B cell (primary cell): Measurements from ENCODE around the gene PHTF2. TPM values are rescaled to one million over a fixed set of nuclear protein-coding genes. Genes with fewer than 3 reads are reported as not detected.

Source experiments
- ATAC-seq: fragments of 200-7000 bp; cut with Tn5 transposase; one replicate; pipeline ENCODE4 v1.10.0; 2021; ENCODE audit warnings: low read depth, mild to moderate bottlenecking, moderate number of reproducible peaks, moderate library complexity
- CTCF ChIA-PET: fragments of 350-600 bp; sonication (Branson Sonifier 250); formaldehyde crosslinking; loops from one replicate; lab custom pipeline; 2021; ENCODE audit warnings: antibody characterized with exemption, inconsistent platforms; lab: Charles Lee
- POLR2A ChIA-PET: fragments of 350-600 bp; sonication (Branson Sonifier 250); formaldehyde crosslinking; loops from one replicate; lab custom pipeline; 2021; ENCODE audit warnings: antibody characterized with exemption; lab: Charles Lee
- DNase-seq: peaks from one replicate; pipeline ENCODE4 v3.0.0; 2013
- H2AFZ ChIP-seq: 2 replicates; pipeline ENCODE4 v1.6.1; 2012; ENCODE audit warnings: mild to moderate bottlenecking, low read depth, low read length; ENCODE audit not compliant: insufficient read depth, poor library complexity, severe bottlenecking
- H3K27ac ChIP-seq, 2 donors: 1 replicate in 1 of 2; 2 replicates in 1 of 2; pipeline ENCODE4 v1.5.1; 2012 to 2013; ENCODE audit warnings: low read length in 2 of 2, mild to moderate bottlenecking in 2 of 2, moderate library complexity in 1 of 2
- H3K27me3 ChIP-seq, 4 experiments: fragments of 200-600 bp in 1 of 4; sonication (generic) in 1 of 4; replicated peaks in 1 of 4; 1 replicate in 2 of 4; 2 replicates in 2 of 4; pipeline versions ENCODE4 v1.6.1 to v1.7.0; 2013 to 2016; ENCODE audit warnings: low read length in 3 of 4, mild to moderate bottlenecking in 2 of 4, mixed read lengths in 1 of 4, moderate library complexity in 1 of 4; ENCODE audit not compliant: insufficient read depth in 4 of 4, control insufficient read depth in 3 of 4; ENCODE audit errors: control extremely low read depth in 1 of 4
- H3K36me3 ChIP-seq, 2 experiments: replicated peaks in 1 of 2; 1 replicate in 1 of 2; 2 replicates in 1 of 2; pipeline versions ENCODE4 v1.6.1 to v1.7.1; 2013; ENCODE audit warnings: low read length in 1 of 2; ENCODE audit not compliant: insufficient read depth in 2 of 2, control insufficient read depth in 1 of 2; ENCODE audit errors: control extremely low read depth in 1 of 2, extremely low read depth in 1 of 2
- H3K4me1 ChIP-seq, 2 donors: fragments of 200-600 bp in 1 of 2; sonication (generic) in 1 of 2; 1 replicate in 1 of 2; 2 replicates in 1 of 2; pipeline versions ENCODE4 v1.5.1 to v1.6.1; 2013 to 2017; ENCODE audit warnings: low read length in 2 of 2; ENCODE audit not compliant: control insufficient read depth in 2 of 2, insufficient read depth in 2 of 2
- H3K4me2 ChIP-seq: replicated peaks from 2 replicates; pipeline ENCODE3; 2012; ENCODE audit warnings: mild to moderate bottlenecking, low read depth, low read length; ENCODE audit not compliant: poor library complexity, severe bottlenecking
- H3K4me3 ChIP-seq, 5 experiments: fragments of 200-600 bp in 1 of 5; sonication (generic) in 1 of 5; 1 replicate in 3 of 5; 2 replicates in 2 of 5; pipeline versions ENCODE4 v1.5.1 to v1.7.0; 2011 to 2016; ENCODE audit warnings: low read length in 4 of 5, mild to moderate bottlenecking in 4 of 5, low read depth in 2 of 5, control low read depth in 1 of 5, moderate library complexity in 1 of 5; ENCODE audit not compliant: insufficient read depth in 1 of 5; ENCODE audit errors: control extremely low read depth in 1 of 5, extremely low read depth in 1 of 5
- H3K79me2 ChIP-seq: fragments of 200-600 bp; sonication (generic); one replicate; pipeline ENCODE4 v1.6.0; 2016; ENCODE audit warnings: low read length; ENCODE audit not compliant: control insufficient read depth, insufficient read depth
- H3K9ac ChIP-seq: fragments of 200-600 bp; sonication (generic); 2 replicates; pipeline ENCODE4 v1.6.1; 2017; ENCODE audit warnings: mild to moderate bottlenecking, low read length, moderate library complexity
- H3K9me3 ChIP-seq, 3 donors: one replicate each; pipeline versions ENCODE4 v1.6.1 to v1.7.1; 2013; ENCODE audit warnings: low read length in 2 of 3; ENCODE audit not compliant: control insufficient read depth in 2 of 3, insufficient read depth in 1 of 3; ENCODE audit errors: control extremely low read depth in 1 of 3
- H4K20me1 ChIP-seq: 2 replicates; pipeline ENCODE4 v1.6.0; 2012; ENCODE audit warnings: mild to moderate bottlenecking, low read length; ENCODE audit not compliant: insufficient read depth, control insufficient read depth, poor library complexity, severe bottlenecking
- H3K27ac Mint-ChIP-seq: one replicate; pipeline ENCODE4 v1.8.0; 2021; ENCODE audit warnings: mixed read lengths
- H3K27me3 Mint-ChIP-seq: one replicate; pipeline ENCODE4 v1.8.0; 2021; ENCODE audit warnings: mixed read lengths
- H3K4me1 Mint-ChIP-seq: one replicate; pipeline ENCODE4 v1.8.0; 2021; ENCODE audit warnings: mixed read lengths
- H3K4me3 Mint-ChIP-seq: one replicate; pipeline ENCODE4 v1.8.0; 2021; ENCODE audit warnings: mixed read lengths
- H3K9me3 Mint-ChIP-seq: one replicate; pipeline ENCODE4 v1.8.0; 2022; ENCODE audit warnings: mixed read lengths; ENCODE audit not compliant: insufficient read depth
- EZH2 ChIP-seq: IDR thresholded peaks from 2 replicates; pipeline ENCODE4 v1.6.1; 2012; ENCODE audit warnings: borderline replicate concordance, low read depth, mild to moderate bottlenecking, moderate library complexity, low read length; ENCODE audit not compliant: insufficient read depth, poor library complexity, severe bottlenecking
- WGBS: methylation state at CpG from one replicate; pipeline ENCODE4 v1.1.5; 2013; ENCODE audit warnings: missing lambda C conversion rate; ENCODE audit not compliant: insufficient coverage; 5-methylcytosine and 5-hydroxymethylcytosine counted together
- intact Hi-C: fragments of 100-400 bp; cut with micrococcal nuclease; formaldehyde crosslinking; loops from one replicate; pipeline ENCODE4 v1.10.0; 2022
- polyA plus RNA-seq: library from polyadenylated mRNA; depleted of rRNA; stranded (reverse); fragments of >200 nt; gene quantifications from 2 replicates; pipeline ENCODE4 v1.2.3, GENCODE V29; 2012
- total RNA-seq, 2 donors: library from RNA; stranded (reverse); fragments of 120-200 nt in 1 of 2; gene quantifications; 1 replicate in 1 of 2; 2 replicates in 1 of 2; pipeline versions ENCODE4 v1.2.3 to v1.2.4, GENCODE V29; 2013 to 2022
- TF ChIP-seq, protein P1 (sequence below): fragments of 200-600 bp; IDR thresholded peaks from one replicate; pipeline ENCODE4 v1.8.0; 2022; ENCODE audit warnings: antibody characterized with exemption, mild to moderate bottlenecking

The PHTF2 gene
- total and polyA plus RNA-seq, 2 donors (not counting 1 experiment from before 2014, with no cell fraction given): 35.3 to 44.8 TPM

DNA sequence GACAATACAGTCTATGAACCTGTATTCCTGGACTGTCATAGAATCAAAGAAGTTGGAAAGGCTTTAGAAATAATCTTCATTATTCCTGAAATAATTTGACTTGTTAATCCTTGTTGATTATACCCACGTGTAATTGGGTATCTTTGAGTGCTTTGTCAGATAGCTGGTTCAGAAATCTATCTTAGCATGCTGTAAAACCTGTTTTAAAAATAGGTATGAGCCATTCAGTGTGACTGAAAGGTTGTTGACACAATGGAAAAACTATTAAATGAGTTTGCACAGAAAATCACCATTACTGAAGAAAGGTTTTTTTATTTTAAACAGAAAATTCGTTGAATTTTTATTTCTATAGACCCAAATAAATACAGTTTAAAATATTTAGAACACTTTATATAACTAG, 38.7 kb downstream of the PHTF2 start:
- H3K27ac ChIP-seq: no peak overlapping the region
- CTCF ChIA-PET: interaction anchor here (0.9 kb wide), 1 partner anchor 39 kb away, joined by 3 read pairs; the partner anchor contains the start of genes PHTF2 and TMEM60
- no peak for TF ChIP-seq EZH2
- TF ChIP-seq, protein P1, sequence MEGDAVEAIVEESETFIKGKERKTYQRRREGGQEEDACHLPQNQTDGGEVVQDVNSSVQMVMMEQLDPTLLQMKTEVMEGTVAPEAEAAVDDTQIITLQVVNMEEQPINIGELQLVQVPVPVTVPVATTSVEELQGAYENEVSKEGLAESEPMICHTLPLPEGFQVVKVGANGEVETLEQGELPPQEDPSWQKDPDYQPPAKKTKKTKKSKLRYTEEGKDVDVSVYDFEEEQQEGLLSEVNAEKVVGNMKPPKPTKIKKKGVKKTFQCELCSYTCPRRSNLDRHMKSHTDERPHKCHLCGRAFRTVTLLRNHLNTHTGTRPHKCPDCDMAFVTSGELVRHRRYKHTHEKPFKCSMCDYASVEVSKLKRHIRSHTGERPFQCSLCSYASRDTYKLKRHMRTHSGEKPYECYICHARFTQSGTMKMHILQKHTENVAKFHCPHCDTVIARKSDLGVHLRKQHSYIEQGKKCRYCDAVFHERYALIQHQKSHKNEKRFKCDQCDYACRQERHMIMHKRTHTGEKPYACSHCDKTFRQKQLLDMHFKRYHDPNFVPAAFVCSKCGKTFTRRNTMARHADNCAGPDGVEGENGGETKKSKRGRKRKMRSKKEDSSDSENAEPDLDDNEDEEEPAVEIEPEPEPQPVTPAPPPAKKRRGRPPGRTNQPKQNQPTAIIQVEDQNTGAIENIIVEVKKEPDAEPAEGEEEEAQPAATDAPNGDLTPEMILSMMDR: no peak
- H3K36me3 ChIP-seq: peaks cover 0 to 2% of the 10 kb centered on the region in 2 experiments
- peaks cover 12% of the 10 kb centered on the region for H4K20me1 ChIP-seq
- no peak overlapping the region for H3K9ac ChIP-seq
- ATAC-seq (no peak), DNase-seq (no peak)
- H3K4me1 ChIP-seq: peaks cover 25 to 45% of the 10 kb centered on the region in 2 donors
- Mint-ChIP-seq H3K9me3 (no peaks in the 10 kb centered on the region), H3K4me1 (peaks cover 59% of the 10 kb centered on the region), H3K27me3 (no peaks in the 10 kb centered on the region), H3K4me3 (no peak overlapping the region), H3K27ac (no peak overlapping the region)
- peaks cover 98% of the 10 kb centered on the region for H3K79me2 ChIP-seq
- no peaks in the 10 kb centered on the region for H3K27me3 ChIP-seq
- intact Hi-C loops: loop anchor here (5.0 kb wide), 1 partner anchor 35 kb away; no protein-coding TSS in a partner anchor
- no peak overlapping the region for H3K4me2 ChIP-seq
- H3K4me3 ChIP-seq: no peak overlapping the region
- peaks cover 0 to 4% (median 0%) of the 10 kb centered on the region in 3 donors for H3K9me3 ChIP-seq
- WGBS: no CpG with 5 or more reads among the region's 2 CpGs
- no peak overlapping the region for H2AFZ ChIP-seq
- POLR2A ChIA-PET: interaction anchor here (0.6 kb wide), 1 partner anchor 34 kb away, joined by 3 read pairs; no protein-coding TSS in a partner anchor

DNA sequence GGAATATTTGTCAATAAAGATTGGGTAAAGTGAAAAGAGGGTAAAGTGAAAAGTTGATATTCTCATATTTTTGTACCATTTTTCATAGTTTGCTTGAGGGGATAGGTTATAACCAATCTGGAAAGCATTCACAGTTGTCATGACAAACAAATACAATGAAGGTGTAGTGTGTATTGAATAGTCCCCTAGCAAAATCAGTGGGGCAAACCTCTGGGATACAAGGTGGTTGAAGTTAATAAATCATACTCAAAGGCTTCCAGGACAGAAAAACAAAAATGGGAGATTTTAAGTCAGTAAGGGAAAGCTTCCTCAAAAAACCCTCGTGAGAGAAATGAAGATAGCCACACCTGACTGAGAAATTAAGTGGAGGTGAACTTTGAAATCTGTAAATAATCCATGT, 39.4 kb downstream of the PHTF2 start:
- peaks cover 24 to 44% of the 10 kb centered on the region in 2 donors for H3K4me1 ChIP-seq
- H3K27me3 ChIP-seq: no peaks in the 10 kb centered on the region
- peaks cover 12% of the 10 kb centered on the region for H4K20me1 ChIP-seq
- H3K9me3 ChIP-seq: peaks cover 0 to 4% (median 0%) of the 10 kb centered on the region in 3 donors
- no peak for DNase-seq
- WGBS: no CpG with 5 or more reads among the region's 1 CpG
- H2AFZ ChIP-seq: no peak overlapping the region
- Mint-ChIP-seq H3K4me3 (peak overlapping the region; percentile 20), H3K4me1 (peaks cover 59% of the 10 kb centered on the region), H3K9me3 (no peaks in the 10 kb centered on the region), H3K27ac (peak overlapping the region; percentile 23), H3K27me3 (no peaks in the 10 kb centered on the region)
- peaks cover 0 to 2% of the 10 kb centered on the region in 2 experiments for H3K36me3 ChIP-seq
- intact Hi-C loops: loop anchor here (2.0 to 5.0 kb wide), 2 partner anchors 13 to 36 kb away; no protein-coding TSS in a partner anchor
- CTCF ChIA-PET: no interaction called here
- no peak overlapping the region for H3K9ac ChIP-seq
- TF ChIP-seq, protein P1: no peak
- no peak for TF ChIP-seq EZH2
- no peak for ATAC-seq
- no peak overlapping the region for H3K4me3 ChIP-seq
- no peak overlapping the region for H3K4me2 ChIP-seq
- POLR2A ChIA-PET: no interaction called here
- H3K79me2 ChIP-seq: peaks cover 99% of the 10 kb centered on the region
- H3K27ac ChIP-seq: peak overlapping the region in 1 of 2 donors; percentile 43
